Type B pancreatic cell (in vitro differentiated cells): ENCODE data around the gene ENPP6. TPM values are rescaled to one million over a fixed set of nuclear protein-coding genes. Genes with fewer than 3 reads are reported as not detected.

Experiments
- DNase-seq: peaks from one replicate; pipeline ENCODE4 v3.0.0; 2021; ENCODE audit warnings: mixed read lengths; ENCODE audit not compliant: unreplicated experiment; ENCODE audit errors: extremely low spot score
- H3K27ac Mint-ChIP-seq: 2 replicates; pipeline ENCODE4 v1.8.0; 2021; ENCODE audit warnings: mild to moderate bottlenecking, mixed read lengths
- H3K27me3 Mint-ChIP-seq: 2 replicates; pipeline ENCODE4 v1.8.0; 2021; ENCODE audit warnings: mixed read lengths
- H3K36me3 Mint-ChIP-seq: 2 replicates; pipeline ENCODE4 v1.8.0; 2021; ENCODE audit warnings: mixed read lengths
- H3K4me1 Mint-ChIP-seq: one replicate; pipeline ENCODE4 v1.8.0; 2021; ENCODE audit warnings: mixed read lengths; ENCODE audit not compliant: unreplicated experiment
- H3K4me3 Mint-ChIP-seq: 2 replicates; pipeline ENCODE4 v1.8.0; 2021; ENCODE audit warnings: mild to moderate bottlenecking, mixed read lengths
- H3K9me3 Mint-ChIP-seq: 2 replicates; pipeline ENCODE4 v1.8.0; 2021; ENCODE audit warnings: mixed read lengths
- total RNA-seq: library from RNA; stranded (reverse); gene quantifications from 2 replicates; pipeline ENCODE4 v1.2.1, GENCODE V29; 2021; ENCODE audit warnings: low replicate concordance
- TF ChIP-seq, protein P1 (sequence below): fragments of 200-600 bp; sonication (generic); conservative IDR thresholded peaks from 2 replicates; pipeline ENCODE4 v1.5.0; 2021; ENCODE audit warnings: antibody characterized with exemption, mild to moderate bottlenecking

Gene ENPP6
- total RNA-seq, 1 donor from 2014 or later, result 0.51 TPM

DNA sequence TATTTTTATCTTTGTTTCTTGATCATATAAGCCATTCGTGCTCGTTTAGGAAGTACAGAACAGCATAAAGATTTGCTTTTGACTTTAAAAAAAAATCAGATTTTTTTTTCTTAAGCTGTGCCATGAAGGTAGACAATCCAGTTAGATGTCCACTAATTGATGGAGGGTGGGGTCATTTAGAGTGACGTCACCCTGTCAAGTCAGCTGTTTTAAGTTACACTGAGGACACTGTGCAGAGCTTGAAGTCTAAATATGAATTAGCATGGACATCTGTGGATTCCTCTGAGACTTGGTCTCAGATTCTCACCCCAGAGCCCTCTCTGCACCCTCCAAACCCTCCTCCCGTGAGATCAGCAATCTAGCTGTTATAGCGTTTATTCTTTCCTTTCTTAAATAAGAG is 63.9 kb downstream of the ENPP6 start:
- DNase-seq, result no peak
- Mint-ChIP-seq H3K4me3 (no peak overlapping the region), H3K4me1 (peaks cover 8% of the 10 kb centered on the region), H3K9me3 (no peaks in the 10 kb centered on the region), H3K27me3 (peaks cover 3% of the 10 kb centered on the region), H3K27ac (no peak overlapping the region), H3K36me3 (no peaks in the 10 kb centered on the region)
- TF ChIP-seq, protein P1, sequence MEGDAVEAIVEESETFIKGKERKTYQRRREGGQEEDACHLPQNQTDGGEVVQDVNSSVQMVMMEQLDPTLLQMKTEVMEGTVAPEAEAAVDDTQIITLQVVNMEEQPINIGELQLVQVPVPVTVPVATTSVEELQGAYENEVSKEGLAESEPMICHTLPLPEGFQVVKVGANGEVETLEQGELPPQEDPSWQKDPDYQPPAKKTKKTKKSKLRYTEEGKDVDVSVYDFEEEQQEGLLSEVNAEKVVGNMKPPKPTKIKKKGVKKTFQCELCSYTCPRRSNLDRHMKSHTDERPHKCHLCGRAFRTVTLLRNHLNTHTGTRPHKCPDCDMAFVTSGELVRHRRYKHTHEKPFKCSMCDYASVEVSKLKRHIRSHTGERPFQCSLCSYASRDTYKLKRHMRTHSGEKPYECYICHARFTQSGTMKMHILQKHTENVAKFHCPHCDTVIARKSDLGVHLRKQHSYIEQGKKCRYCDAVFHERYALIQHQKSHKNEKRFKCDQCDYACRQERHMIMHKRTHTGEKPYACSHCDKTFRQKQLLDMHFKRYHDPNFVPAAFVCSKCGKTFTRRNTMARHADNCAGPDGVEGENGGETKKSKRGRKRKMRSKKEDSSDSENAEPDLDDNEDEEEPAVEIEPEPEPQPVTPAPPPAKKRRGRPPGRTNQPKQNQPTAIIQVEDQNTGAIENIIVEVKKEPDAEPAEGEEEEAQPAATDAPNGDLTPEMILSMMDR, result no peak

DNA sequence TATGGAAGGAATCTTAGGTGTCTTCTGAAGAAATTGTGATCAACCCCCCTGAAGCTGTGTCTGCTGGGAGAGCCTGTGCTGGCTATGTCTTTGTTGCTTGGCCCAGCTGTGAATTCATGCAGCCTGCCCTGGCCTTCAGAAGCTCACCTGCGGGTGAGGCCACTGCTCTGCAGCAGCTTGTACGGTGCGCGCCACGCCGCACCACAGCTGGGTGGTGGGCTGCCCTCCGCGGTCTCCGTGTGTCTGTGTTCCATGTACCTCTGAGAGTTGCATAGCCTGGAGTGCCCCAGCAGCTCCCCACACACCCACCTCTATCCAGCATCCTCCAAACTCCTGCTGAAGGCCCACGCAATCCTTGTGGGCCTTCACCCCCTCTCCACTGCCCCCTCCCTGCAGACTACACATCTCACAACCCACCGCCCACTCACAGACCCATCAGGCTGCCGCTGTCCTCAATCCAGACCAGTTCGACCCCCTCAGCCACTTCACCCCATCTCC is 65.6 kb downstream of the ENPP6 start:
- Mint-ChIP-seq H3K4me3 (no peak overlapping the region), H3K4me1 (peaks cover 18% of the 10 kb centered on the region), H3K9me3 (no peaks in the 10 kb centered on the region), H3K27ac (no peak overlapping the region), H3K36me3 (no peaks in the 10 kb centered on the region), H3K27me3 (peaks cover 5% of the 10 kb centered on the region)
- TF ChIP-seq, protein P1, result no peak
- no peak for DNase-seq

DNA sequence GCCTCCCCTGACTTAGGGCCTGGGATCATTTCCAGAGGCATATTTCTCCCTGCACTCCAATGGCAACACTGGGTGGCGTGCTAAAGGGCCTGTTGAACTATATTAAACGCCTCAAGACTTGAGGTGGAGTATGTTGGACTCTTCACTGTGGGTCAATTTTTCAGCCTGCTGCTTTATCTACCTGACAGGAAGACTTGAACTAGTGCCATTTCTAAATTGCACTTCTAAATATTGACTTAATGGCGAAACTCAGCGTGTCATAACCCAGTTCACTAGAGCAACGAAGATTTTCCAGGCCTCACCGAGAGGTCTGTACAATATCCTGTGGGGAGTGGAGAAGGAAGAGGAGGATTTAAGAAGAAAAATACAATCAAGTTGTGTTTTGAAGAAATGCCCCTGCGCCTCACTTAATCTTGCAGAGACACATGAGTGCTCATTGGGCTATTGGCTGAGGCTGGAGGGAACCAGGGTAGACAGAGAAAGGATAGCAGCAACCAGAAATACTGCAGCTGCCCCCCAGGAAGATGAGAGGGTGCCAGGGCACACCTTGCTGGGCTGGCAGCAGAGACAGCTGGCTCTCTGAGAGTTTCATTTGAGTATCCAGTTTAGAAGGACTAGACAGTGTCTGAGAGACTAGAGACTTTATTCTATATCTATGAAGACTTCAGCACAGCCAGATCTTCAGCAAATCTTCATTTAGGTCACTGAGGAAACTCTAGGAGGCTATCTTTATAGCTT is 67.4 kb downstream of the ENPP6 start:
- no peaks in the 10 kb centered on the region for H3K9me3 Mint-ChIP-seq
- no peaks in the 10 kb centered on the region for H3K36me3 Mint-ChIP-seq
- peaks cover 6% of the 10 kb centered on the region for H3K27me3 Mint-ChIP-seq
- H3K4me3 Mint-ChIP-seq, result no peak overlapping the region
- peaks cover 18% of the 10 kb centered on the region for H3K4me1 Mint-ChIP-seq
- no peak overlapping the region for H3K27ac Mint-ChIP-seq
- TF ChIP-seq, protein P1, result no peak
- no peak for DNase-seq

DNA sequence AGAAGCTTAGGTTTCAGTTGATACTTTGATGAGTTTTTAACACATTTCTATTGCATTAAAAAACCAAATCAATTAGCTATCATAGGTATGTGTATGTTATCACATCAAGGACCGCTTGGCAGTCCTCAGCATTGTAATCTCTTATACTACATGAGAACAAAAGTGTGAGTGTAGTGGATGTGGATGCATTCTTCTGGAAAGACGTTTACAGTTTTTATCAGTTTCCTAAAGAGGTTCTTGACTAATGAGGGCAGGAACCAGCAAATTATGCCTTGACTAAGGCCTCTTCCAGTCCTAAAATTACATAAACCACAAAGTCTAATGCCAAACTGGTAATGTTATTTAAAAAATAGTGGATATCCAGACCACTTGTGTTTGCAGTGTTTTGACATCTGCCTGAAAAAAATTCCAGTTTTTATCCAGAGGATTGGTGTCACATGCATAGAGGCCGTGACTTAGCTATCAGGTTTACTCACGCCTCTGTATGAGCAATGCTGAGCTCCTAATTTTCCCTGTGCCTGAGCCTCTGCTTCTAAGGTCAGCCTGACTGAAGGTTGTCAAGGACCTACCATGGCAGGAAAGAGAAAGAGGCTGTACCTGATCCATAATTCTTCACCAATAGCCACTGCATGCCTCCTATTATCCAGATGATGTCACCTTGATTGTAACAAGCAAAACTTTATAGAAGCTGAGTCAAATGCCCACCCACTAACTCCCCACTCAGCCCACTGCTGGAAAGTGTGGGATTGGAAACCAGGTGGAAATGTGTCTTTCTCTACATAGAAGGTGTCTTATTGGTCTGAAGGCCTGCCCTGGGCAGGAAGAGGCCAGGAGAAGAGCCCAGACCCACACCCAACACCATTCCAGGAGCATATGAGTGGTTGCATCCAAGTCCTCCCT is 68.7 kb downstream of the ENPP6 start:
- no peaks in the 10 kb centered on the region for H3K36me3 Mint-ChIP-seq
- no peak overlapping the region for H3K27ac Mint-ChIP-seq
- no peak for DNase-seq
- peaks cover 18% of the 10 kb centered on the region for H3K4me1 Mint-ChIP-seq
- TF ChIP-seq, protein P1, result no peak
- H3K27me3 Mint-ChIP-seq, result peaks cover 5% of the 10 kb centered on the region
- H3K9me3 Mint-ChIP-seq, result no peaks in the 10 kb centered on the region
- H3K4me3 Mint-ChIP-seq, result no peak overlapping the region

DNA sequence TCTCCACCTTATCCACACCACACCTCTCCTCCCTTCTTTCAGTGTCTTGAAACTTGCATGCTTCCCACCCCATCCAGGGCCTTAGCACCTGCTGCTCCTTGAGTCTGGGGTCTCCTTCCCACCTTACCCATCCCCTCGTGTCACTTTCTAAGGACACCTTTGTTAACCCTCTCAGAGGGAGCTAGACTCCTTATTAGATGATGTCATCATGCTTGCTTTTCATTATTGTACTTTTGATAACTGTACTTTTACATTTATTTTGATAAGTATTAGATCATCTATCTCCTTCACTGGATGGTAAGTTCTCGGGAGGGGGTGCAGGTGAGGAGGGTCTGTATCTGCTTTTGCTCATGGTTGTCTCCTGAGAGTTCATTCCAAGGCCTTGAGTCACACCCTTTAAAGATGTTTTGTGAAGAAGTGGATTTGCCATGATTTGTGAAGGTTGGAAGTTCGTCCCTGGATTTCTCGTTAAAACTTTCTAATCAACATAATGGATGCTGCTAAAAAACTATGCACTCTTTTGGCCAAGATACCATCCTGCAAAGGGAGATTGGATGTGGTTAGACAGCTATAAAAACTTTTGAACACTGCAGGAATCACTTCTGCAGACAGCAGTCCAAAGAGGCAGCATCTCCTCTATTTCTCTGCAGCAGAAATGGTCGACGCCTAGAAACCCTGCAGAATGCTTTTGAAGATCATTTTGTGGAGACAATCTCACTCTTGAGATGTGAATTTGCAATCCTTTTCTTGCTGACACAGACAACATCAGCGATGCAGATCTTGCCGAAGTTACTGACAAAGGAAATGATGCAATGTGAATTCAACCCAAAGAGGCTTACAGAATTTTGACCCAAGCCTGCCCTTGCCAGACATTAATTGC is 69.6 kb downstream of the ENPP6 start:
- no peaks in the 10 kb centered on the region for H3K36me3 Mint-ChIP-seq
- TF ChIP-seq, protein P1, result no peak
- DNase-seq, result no peak
- H3K9me3 Mint-ChIP-seq, result no peaks in the 10 kb centered on the region
- H3K27me3 Mint-ChIP-seq, result peaks cover 5% of the 10 kb centered on the region
- no peak overlapping the region for H3K27ac Mint-ChIP-seq
- H3K4me1 Mint-ChIP-seq, result peaks cover 18% of the 10 kb centered on the region
- H3K4me3 Mint-ChIP-seq, result no peak overlapping the region
